ENCODE measurements around the gene SLC13A5. TPM values are rescaled to one million over a fixed set of nuclear protein-coding genes. Genes with fewer than 3 reads are reported as not detected.

Gene SLC13A5
- total RNA-seq, 3 donors from 2014 or later = 0.32 TPM; not detected in 2

- TF ChIP-seq POLR2AphosphoS5 (IDR thresholded peaks at IDR 0.05) = no peak
- TF ChIP-seq, protein P1, sequence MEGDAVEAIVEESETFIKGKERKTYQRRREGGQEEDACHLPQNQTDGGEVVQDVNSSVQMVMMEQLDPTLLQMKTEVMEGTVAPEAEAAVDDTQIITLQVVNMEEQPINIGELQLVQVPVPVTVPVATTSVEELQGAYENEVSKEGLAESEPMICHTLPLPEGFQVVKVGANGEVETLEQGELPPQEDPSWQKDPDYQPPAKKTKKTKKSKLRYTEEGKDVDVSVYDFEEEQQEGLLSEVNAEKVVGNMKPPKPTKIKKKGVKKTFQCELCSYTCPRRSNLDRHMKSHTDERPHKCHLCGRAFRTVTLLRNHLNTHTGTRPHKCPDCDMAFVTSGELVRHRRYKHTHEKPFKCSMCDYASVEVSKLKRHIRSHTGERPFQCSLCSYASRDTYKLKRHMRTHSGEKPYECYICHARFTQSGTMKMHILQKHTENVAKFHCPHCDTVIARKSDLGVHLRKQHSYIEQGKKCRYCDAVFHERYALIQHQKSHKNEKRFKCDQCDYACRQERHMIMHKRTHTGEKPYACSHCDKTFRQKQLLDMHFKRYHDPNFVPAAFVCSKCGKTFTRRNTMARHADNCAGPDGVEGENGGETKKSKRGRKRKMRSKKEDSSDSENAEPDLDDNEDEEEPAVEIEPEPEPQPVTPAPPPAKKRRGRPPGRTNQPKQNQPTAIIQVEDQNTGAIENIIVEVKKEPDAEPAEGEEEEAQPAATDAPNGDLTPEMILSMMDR (IDR thresholded peaks at IDR 0.05) = no peak
- TF ChIP-seq POLR2A (IDR thresholded peaks at IDR 0.05) = no peak
- H3K27me3 ChIP-seq = no peaks in the 10 kb centered on the region
- no peaks in the 10 kb centered on the region for H3K4me1 ChIP-seq
- H3K27ac ChIP-seq = no peak overlapping the region
- no peak for DNase-seq (ENCODE audit: low spot score in 2 of 2)
- H3K9me3 ChIP-seq = no peaks in the 10 kb centered on the region
- H3K4me3 ChIP-seq = no peak overlapping the region
- intact Hi-C loops (cut with DNase I; ENCODE audit: low total_unique reads) = no loop called here
- no peaks in the 10 kb centered on the region for H3K36me3 ChIP-seq
These were observed 42.6 kb downstream of the SLC13A5 start for GRCh38 chr17:6670571-6670970.

DNA sequence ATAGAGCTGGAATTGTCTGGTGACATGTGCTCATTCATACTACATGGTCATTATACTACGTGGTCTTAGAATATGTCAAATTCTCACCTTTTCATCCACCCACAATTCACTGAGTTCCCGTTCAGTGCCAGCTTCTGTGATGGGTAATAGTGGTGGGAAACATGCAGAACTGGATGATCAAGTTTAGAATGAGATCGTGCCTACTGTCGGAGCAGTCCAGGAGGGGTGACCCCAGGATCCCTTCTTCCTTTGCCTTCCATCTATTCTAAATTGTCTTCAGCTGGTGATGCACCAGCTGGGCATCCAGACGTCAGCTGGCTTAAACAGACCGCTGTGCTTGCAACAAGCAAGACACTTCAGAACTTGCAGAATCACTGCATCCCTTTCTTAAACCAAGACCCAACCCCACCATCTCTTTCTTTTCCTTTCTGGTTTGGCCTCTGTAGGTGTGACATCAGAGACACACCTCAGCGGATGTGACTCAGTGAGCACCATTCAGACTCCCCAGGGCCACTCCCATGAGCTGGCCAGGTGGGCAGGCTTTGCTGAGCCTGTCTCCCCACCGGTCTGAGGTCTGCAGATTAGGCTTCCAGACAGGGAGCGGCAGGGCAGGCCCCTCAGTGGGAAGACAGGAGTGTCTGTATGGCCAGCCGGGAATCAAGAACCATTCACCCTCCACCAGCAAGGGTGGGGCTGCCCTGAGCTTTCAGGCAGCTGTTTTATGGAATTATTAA is 43.5 kb downstream of the SLC13A5 start:
- Histone ChIP-seq H3K36me3 (no peaks in the 10 kb centered on the region), H3K9me3 (no peaks in the 10 kb centered on the region), H3K4me1 (no peaks in the 10 kb centered on the region), H3K27me3 (no peaks in the 10 kb centered on the region), H3K27ac (no peak overlapping the region), H3K4me3 (no peak overlapping the region)
- intact Hi-C loops (cut with DNase I; ENCODE audit: low total_unique reads) = no loop called here
- DNase-seq (ENCODE audit: low spot score in 2 of 2) = peak in 1 of 2 donors; percentile 36
- TF ChIP-seq POLR2AphosphoS5 (IDR thresholded peaks at IDR 0.05) = no peak
- no peak for TF ChIP-seq POLR2A (IDR thresholded peaks at IDR 0.05)

- intact Hi-C loops (cut with DNase I; ENCODE audit: low total_unique reads) = no loop called here
- no peaks in the 10 kb centered on the region for H3K27me3 ChIP-seq
- no peak for TF ChIP-seq POLR2A (IDR thresholded peaks at IDR 0.05)
- TF ChIP-seq POLR2AphosphoS5 (IDR thresholded peaks at IDR 0.05) = no peak
- TF ChIP-seq, protein P1 (IDR thresholded peaks at IDR 0.05) = no peak
- H3K4me3 ChIP-seq = no peak overlapping the region
- H3K4me1 ChIP-seq = no peaks in the 10 kb centered on the region
- no peak overlapping the region for H3K27ac ChIP-seq
- DNase-seq (ENCODE audit: low spot score in 2 of 2) = peak in 1 of 2 donors; percentile 25
- H3K36me3 ChIP-seq = no peaks in the 10 kb centered on the region
- no peaks in the 10 kb centered on the region for H3K9me3 ChIP-seq
These were observed 44.3 kb downstream of the SLC13A5 start for GRCh38 chr17:6668727-6669425.

DNA sequence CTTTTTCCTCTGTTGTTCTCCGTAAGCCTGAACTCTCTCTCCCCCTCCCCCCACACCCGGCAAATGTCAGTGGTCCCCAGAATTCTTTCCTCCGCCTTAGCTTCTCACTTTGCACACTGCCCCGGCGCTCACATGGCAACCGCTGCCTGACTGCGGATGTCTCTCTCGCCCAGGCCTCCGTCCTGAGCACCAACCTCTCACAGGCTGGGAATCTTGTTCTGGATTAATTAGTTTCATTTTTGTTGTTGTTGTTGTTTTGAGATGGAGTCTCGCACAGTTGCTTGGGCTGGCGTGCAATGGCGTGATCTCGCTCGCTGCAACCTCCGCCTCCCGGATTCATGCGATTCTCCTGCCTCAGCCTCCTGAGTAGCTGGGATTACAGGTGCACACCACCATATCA is 45.0 kb downstream of the SLC13A5 start:
- Histone ChIP-seq H3K27ac (no peak overlapping the region), H3K27me3 (no peaks in the 10 kb centered on the region), H3K9me3 (no peaks in the 10 kb centered on the region), H3K4me1 (no peaks in the 10 kb centered on the region), H3K4me3 (no peak overlapping the region), H3K36me3 (no peaks in the 10 kb centered on the region)
- TF ChIP-seq, protein P1 (IDR thresholded peaks at IDR 0.05) = no peak
- TF ChIP-seq POLR2A (IDR thresholded peaks at IDR 0.05) (no peak), POLR2AphosphoS5 (IDR thresholded peaks at IDR 0.05) (no peak)
- peak in 1 of 2 donors; percentile 41 for DNase-seq (ENCODE audit: low spot score in 2 of 2)
- intact Hi-C loops (cut with DNase I; ENCODE audit: low total_unique reads) = no loop called here

DNA sequence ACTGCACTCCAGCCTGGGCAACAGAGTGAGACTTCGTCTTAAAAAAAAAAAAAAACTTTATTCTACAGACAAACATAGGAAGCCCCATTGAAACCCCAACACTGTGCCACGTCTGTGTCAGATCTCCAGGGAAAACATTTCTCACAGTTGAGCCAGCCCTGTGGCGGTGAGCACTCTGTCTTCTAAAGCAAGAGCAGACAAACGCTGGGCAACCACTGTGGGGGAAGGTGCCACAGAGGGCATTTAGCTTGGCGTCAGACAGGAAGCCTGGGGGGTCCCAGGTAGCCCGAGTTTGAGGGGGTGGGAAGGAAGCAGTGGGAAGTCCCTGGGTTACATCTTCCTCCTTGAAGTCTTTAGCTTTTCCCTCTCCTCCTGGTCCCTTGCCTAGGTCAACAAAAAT is 45.7 kb downstream of the SLC13A5 start:
- Histone ChIP-seq H3K27me3 (no peaks in the 10 kb centered on the region), H3K4me3 (no peak overlapping the region), H3K27ac (no peak overlapping the region), H3K9me3 (no peaks in the 10 kb centered on the region), H3K36me3 (no peaks in the 10 kb centered on the region), H3K4me1 (no peaks in the 10 kb centered on the region)
- TF ChIP-seq POLR2A (IDR thresholded peaks at IDR 0.05) (no peak), POLR2AphosphoS5 (IDR thresholded peaks at IDR 0.05) (no peak)
- TF ChIP-seq, protein P1 (IDR thresholded peaks at IDR 0.05) = no peak
- intact Hi-C loops (cut with DNase I; ENCODE audit: low total_unique reads) = loop anchor here (2.0 kb wide), 1 partner anchor 45 kb away; no protein-coding TSS in a partner anchor
- DNase-seq (ENCODE audit: low spot score in 2 of 2) = peak in 1 of 2 donors; percentile 27
